22Rv1 (cell line): ENCODE results near the gene MLX.

Source experiments
- CTCF ChIP-seq: fragments of 450-650 bp; IDR thresholded peaks from 2 replicates; pipeline ENCODE4 v1.5.1; 2017; ENCODE audit warnings: mild to moderate bottlenecking
- ZFX ChIP-seq: fragments of 450-650 bp; IDR thresholded peaks from 2 replicates; pipeline ENCODE4 v1.6.1; 2017; ENCODE audit warnings: antibody characterized with exemption, borderline replicate concordance

GRCh38 chr17:42574463-42574862, 7.6 kb downstream of the MLX start:
- no peak for TF ChIP-seq CTCF
- TF ChIP-seq ZFX = no peak
